HG02623 (cell line): Measurements from ENCODE around the gene ALG14.
A peak's percentile ranks its signal among the peaks of the same experiment; 100 is the strongest.

ENCODE experiments used
- ATAC-seq: cut with Tn5 transposase; IDR thresholded peaks from one replicate; pipeline ENCODE4 v1.9.1; 2021; ENCODE audit warnings: moderate library complexity; ENCODE audit not compliant: unreplicated experiment

Gene ALG14

DNA sequence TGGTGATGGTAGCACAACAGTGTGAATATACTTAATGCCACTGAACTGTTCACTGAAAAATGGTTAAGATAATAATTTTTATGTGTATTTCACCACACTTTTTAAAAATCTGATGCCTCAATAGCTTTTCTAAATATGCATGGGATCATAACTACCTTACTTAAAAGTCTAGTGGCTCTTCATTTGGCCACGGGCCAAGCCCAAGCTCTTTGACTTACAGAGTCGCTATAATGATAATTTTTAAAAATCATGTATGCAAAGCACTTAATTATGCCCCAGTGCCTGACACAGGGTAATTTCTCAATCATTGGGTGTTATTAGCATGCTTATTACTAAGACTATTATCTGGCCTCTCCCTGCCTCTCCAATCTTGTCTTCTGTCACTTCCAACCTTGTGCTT is 138.2 kb downstream of the ALG14 start:
- ATAC-seq: no peak

DNA sequence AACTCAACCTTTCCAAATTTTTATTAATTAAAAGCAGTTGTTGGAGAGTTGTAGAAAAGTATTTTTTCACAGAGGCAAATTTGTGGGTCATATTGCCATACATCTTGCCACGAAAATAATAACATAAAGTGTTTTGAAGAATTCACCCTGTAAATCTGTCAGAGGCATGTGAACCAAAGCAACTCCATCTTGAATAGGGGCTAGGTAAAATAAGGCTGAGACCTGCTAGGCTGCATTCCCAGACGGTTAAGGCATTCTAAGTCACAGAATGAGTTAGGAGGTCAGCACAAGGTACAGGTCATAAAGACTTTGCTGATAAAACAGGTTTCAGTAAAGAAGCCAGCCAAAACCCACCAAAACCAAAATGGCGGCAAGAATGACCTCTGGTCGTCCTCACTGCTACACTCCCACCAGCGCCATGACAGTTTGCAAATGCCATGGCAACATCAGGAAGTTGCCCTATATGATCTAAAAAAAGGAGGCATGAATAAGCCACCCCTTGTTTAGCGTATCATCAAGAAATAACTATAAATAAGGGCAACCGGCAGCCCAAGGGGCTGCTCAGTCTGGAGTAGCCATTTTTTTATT is 141.4 kb downstream of the ALG14 start:
- no peak for ATAC-seq

DNA sequence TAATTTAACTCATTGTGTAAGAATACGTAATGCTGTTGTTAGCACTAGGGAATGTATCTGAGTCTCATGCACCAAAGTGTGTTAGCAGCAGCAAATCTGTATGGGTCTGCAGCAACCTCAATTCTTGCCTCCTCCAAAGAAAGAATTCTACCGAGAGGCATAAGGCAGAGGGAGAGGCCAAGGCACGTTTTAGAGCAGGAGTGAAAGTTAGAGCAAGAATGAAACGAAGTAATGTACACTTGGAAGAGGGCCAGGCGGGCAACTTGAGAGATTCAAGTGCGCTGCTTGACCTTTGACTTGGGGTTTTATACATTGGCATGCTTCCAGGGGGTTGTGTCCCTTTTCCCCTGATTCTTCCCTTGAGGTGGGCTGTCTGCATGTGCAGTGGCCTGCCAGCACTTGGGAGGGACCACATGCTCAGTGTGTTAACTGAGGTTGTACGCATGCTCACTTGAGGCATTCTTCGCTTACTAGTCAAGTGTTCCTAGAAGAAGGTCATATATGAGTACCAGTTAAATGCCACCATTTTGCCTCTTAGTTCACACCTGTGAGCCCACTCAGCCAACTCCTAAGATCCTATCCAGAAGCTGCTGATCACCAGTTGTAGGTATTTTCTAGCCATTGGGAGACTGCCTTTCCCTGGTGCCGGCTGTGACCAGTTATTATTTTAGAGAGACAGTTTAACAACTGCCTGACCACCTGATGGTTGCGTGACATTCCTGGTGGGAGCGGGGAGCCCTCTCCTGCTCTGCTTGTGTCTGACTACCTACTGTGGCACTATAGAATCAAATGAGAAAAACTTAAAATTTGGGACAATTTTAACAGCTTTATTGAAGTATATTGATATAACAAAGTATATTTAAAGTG is 143.2 kb downstream of the ALG14 start:
- ATAC-seq: no peak

DNA sequence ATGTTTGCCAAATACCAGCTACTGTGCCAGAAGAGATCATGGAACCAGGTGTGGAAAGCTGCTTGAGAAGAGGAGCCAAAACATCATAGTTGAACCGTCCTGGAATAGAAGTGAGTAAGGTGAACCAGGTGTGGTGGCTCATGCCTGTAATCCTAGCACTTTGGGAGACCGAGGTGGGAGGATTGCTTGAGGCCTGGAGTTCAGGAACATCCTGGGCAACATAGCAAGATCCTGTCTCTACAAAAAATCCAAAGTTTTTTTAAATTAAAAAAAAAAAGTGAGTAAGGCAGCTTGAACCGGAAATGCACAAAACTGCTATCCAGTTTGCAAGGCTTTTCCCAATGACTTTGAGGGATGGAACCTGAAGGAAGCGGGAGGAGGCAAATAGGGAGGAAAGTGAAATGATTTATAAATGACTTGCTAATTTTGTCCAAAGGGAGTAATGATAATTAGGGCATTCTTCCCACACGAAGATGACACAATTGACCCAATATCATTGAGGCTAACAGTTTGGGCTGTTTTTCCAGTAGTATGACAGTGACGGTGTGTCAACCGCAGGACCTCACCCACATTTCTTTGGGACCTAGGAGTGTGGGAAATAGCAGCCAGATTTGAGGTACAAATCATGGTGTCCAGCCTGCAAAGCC is 144.3 kb downstream of the ALG14 start:
- no peak for ATAC-seq

DNA sequence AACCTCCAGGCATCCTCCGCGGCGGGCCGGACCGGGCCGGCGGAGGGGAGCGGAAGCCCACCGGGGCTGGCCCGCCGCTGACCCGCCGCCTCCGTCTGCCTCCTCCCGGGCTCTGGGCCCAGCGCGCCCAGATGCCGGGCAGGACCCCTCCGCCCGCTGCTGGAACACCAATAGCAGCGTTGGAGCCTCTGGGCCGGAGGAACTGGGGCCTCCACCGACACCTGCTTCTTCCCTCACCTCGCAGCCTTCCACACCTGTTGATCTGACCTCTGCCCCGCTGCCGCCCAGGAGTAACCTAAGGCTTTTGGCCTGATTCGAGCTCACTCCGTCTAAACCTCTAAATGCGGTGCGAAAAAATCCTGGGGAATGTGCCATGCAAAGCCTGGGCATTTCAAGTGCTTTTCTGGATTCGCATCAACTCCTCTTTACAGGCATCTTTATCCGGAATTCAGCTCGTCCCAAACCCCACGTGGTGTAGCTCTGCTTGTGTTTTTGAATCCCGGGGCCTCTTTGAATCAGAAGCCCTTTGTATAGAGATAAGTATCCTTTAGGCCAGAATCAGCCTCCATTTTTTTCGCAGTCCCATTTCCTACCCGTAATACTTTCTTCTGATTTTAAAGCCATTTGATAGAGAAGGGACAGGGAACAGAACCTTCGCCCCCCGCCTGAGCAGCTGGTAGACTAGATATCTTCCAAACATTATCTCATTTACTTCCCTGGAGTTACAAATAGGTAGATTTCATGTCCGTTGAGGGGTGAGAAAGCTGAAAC is 145.2 kb downstream of the ALG14 start:
- ATAC-seq: peak; percentile 22

DNA sequence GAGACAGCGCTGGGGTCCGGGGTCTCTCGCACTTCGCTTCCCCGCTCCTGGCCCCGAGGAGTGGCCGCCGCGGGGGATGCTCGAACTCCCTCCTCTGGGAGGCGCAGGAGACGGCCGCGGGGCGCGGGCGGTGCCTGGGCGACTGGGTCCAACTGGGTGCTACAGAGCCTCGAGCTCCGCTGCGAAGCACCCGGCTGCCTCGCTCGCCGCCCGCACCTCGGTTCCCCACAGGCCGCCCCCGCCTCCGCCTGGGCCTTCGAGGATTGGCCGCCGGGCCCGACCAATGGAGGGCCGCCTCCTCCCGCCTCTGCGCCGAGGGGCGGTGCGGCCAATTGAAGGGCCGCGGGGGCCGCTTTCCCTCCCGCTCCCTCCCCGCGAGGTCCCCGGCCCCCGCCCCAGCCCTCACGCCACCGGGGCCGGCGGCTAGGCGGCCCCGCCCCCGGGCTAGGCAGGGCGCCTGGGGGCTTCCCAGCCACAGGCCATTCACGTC is 145.8 kb downstream of the ALG14 start, which contains the start of gene CNN3:
CNN3 (minus strand) TSS at position 196 of the 490 bp plus-strand sequence. CDS start 216 bp downstream, outside the sequence.
- peak; percentile 84 for ATAC-seq

DNA sequence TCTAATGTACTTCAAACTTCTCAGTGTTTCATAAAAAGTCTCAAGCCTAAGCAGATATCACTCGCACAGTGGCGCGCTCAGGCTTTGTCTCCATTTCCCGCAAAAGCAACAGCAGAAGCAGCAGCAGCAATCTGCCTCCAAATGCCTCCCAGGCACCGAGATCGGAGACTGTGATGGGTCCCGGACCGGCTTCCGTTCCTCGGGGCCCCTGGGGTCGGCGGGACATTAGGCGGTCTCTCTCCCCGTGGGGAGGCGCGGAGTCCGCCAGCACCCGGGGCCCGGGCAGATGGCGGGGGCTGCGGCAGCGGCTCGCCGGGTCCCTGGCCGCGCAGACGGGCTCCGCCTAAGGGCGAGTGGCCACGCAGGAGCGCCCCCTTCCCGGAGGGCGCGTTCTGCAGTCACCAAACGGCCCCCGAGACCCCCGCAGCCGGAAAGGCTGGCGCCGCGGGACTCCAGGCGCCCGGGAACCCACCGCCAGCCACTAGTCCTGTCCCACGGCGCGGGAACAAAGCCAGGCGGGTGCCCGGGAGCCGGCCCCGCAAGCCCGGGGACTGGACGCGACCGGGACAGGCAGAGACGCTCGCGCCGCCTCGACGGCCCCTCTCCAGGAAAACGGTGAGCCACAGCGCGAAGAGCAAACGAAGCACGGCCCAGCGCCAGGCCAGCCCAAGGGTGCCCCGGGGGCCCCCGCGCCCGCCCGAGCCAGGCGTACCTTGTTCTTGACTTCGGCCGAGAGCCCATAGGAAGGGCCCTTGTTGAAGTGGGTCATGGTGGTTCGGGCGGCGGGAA is 146.4 kb downstream of the ALG14 start:
- peak; percentile 16 for ATAC-seq

DNA sequence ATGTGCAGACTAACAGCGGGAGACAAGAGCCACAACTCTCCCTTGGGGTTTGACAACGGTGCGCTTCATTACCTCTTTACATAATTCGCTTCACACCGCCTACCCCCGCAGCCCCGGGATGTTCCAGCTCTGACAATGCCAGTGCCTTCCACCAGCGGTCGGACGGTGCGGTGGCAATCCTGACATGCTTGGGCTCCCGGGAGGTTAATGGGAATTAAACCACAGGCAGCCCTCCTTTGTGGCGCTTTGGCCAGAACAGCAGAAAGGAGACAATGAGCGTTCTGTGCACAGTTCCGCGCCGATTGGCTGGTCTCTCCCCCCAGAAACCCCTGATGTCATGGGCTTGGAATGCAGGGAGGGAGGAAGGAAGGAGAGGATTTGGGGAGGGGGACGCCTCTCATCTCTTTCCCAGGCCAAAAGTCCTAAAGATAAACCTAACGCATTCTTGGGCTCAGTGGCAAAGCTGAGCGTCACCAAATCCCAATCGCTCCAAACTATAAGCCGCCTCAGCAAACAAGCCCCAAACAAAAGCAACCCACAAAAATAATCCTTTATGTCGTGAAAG is 147.1 kb downstream of the ALG14 start:
- ATAC-seq: no peak

DNA sequence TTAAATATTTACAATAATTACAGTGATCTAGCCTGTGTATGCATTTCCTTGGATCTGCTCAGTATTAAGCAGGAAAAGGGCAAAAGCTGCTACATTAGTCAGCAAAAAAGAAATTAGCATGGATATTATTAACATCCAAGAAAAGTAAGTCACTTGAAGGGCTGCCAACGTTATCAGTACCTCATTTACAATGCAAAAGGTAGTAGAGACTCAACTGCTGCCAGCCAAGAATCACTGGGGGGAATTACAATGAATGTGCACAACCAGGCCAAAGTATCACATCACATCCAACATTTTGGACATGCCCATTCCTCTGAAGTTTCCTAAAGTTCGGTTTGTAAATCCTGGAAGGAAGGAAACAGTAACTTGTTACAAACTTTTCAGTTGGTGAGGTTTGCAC is 147.7 kb downstream of the ALG14 start:
- no peak for ATAC-seq
